Middle frontal gyrus (tissue), 1 donor: Measurements from ENCODE around the gene ERICH6.

ENCODE experiments used
- DNase-seq: peaks from one replicate; pipeline ENCODE4 v3.0.0-alpha.2; 2015; ENCODE audit warnings: low spot score; ENCODE audit errors: extremely low spot score

The ERICH6 gene

GRCh38 chr3:150703756-150704344 lies at the start of gene ERICH6:
TSS of gene ERICH6 (minus strand) at chr3:150703920. CDS start at chr3:150703898, 22 bp downstream.
- DNase-seq, result peak; percentile 74

GRCh38 chr3:150751781-150752263 lies 48.1 kb upstream of the ERICH6 start:
- no peak for DNase-seq

- DNase-seq, result no peak
Observed at GRCh38 chr3:150749255-150749654, 45.5 kb upstream of the ERICH6 start.

GRCh38 chr3:150748684-150749047 lies 44.9 kb upstream of the ERICH6 start:
- DNase-seq, result no peak

- no peak for DNase-seq
Observed at GRCh38 chr3:150747886-150748683, 44.4 kb upstream of the ERICH6 start.

- DNase-seq, result no peak
Observed at GRCh38 chr3:150746791-150747590, 43.3 kb upstream of the ERICH6 start.

GRCh38 chr3:150745832-150746231 lies 42.1 kb upstream of the ERICH6 start:
- DNase-seq, result no peak

GRCh38 chr3:150744919-150745211 lies 41.1 kb upstream of the ERICH6 start:
- no peak for DNase-seq

- DNase-seq, result no peak
Observed at GRCh38 chr3:150744041-150744918, 40.6 kb upstream of the ERICH6 start.

GRCh38 chr3:150743508-150743907 lies 39.8 kb upstream of the ERICH6 start:
- DNase-seq, result no peak

- DNase-seq, result no peak
Observed at GRCh38 chr3:150742679-150743078, 39.0 kb upstream of the ERICH6 start.

- DNase-seq, result no peak
Observed at GRCh38 chr3:150742141-150742523, 38.4 kb upstream of the ERICH6 start.

GRCh38 chr3:150741497-150742140 lies 37.9 kb upstream of the ERICH6 start:
- no peak for DNase-seq

- no peak for DNase-seq
Observed at GRCh38 chr3:150740733-150741496, 37.2 kb upstream of the ERICH6 start.

- no peak for DNase-seq
Observed at GRCh38 chr3:150739877-150740645, 36.3 kb upstream of the ERICH6 start.

GRCh38 chr3:150739200-150739863 lies 35.6 kb upstream of the ERICH6 start:
- no peak for DNase-seq

GRCh38 chr3:150738688-150739087 lies 35.0 kb upstream of the ERICH6 start:
- no peak for DNase-seq

GRCh38 chr3:150737874-150738679 lies 34.4 kb upstream of the ERICH6 start:
- no peak for DNase-seq
